ENCODE measurements around the gene TMOD4. TPM values are rescaled to one million over a fixed set of nuclear protein-coding genes. Genes with fewer than 3 reads are reported as not detected.

TMOD4 gene
- total and polyA plus RNA-seq, 2 of the 13 experiments (the other 11 are each of a cell fraction or from before 2014, with no cell fraction given) = 0.66 TPM; not detected in 1

DNA sequence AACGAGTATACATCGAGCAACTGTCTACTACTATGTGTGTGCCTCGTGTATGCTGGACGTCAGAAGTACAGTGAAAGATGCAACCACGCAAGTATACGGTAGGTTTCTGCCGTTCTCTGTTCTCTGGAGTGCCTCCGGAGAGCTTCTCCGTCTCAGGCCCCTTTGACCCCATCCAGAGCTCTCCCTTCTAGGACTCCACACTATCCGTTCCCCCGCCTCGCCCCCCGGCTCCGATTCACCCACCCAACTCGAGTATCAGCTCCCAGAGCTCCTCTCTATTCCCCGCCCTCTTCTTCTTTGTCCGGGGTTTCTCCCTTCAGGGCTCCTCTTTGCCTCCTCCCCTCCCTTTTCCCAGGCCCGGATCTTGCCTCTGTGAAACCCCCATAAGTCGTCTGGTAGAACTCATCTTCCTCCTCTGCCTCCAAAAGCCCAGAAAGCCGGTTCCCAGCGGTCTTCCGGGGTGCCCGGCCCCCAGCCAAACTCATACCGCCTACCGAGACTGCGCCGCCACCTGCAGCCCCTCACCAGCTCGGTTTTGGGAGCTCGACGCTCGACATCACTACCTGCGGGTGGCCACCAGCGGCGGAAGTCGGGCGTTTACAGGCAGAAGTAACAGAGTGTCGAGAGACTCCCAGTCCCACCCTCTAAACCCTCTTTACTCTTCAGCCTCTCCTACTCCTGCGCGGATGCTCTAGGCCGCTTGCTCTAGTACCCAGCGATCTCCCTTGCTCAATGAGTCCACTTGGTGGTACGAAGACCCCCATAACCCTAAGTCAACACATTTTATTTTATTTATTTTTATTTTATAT lies 14.1 kb upstream of the TMOD4 start, which contains the start of gene VPS72 (continued):
- TF ChIP-seq, protein P1, sequence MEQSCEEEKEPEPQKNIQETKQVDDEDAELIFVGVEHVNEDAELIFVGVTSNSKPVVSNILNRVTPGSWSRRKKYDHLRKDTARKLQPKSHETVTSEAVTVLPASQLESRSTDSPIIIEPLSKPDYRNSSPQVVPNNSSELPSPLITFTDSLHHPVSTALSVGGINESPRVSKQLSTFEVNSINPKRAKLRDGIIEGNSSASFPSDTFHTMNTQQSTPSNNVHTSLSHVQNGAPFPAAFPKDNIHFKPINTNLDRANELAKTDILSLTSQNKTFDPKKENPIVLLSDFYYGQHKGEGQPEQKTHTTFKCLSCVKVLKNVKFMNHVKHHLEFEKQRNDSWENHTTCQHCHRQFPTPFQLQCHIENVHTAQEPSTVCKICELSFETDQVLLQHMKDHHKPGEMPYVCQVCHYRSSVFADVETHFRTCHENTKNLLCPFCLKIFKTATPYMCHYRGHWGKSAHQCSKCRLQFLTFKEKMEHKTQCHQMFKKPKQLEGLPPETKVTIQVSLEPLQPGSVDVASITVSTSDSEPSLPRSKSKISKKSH (CRISPR knock-in tag; IDR thresholded peaks at IDR 0.05; ENCODE audit: borderline replicate concordance) = peak; percentile 55; the same call in 1 of the 2 replicates
- peak; percentile 93 for TF ChIP-seq CCAR2 (optimal IDR thresholded peaks at IDR 0.05; ENCODE audit: low read depth, low read length)
- no peak for TF ChIP-seq PAX8 (CRISPR knock-in tag; IDR thresholded peaks at IDR 0.05; ENCODE audit: borderline replicate concordance)
- TF ChIP-seq, protein P2, sequence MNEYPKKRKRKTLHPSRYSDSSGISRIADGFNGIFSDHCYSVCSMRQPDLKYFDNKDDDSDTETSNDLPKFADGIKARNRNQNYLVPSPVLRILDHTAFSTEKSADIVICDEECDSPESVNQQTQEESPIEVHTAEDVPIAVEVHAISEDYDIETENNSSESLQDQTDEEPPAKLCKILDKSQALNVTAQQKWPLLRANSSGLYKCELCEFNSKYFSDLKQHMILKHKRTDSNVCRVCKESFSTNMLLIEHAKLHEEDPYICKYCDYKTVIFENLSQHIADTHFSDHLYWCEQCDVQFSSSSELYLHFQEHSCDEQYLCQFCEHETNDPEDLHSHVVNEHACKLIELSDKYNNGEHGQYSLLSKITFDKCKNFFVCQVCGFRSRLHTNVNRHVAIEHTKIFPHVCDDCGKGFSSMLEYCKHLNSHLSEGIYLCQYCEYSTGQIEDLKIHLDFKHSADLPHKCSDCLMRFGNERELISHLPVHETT (CRISPR knock-in tag; conservative IDR thresholded peaks at IDR 0.05) = peak; percentile 94
- TF ChIP-seq, protein P3, sequence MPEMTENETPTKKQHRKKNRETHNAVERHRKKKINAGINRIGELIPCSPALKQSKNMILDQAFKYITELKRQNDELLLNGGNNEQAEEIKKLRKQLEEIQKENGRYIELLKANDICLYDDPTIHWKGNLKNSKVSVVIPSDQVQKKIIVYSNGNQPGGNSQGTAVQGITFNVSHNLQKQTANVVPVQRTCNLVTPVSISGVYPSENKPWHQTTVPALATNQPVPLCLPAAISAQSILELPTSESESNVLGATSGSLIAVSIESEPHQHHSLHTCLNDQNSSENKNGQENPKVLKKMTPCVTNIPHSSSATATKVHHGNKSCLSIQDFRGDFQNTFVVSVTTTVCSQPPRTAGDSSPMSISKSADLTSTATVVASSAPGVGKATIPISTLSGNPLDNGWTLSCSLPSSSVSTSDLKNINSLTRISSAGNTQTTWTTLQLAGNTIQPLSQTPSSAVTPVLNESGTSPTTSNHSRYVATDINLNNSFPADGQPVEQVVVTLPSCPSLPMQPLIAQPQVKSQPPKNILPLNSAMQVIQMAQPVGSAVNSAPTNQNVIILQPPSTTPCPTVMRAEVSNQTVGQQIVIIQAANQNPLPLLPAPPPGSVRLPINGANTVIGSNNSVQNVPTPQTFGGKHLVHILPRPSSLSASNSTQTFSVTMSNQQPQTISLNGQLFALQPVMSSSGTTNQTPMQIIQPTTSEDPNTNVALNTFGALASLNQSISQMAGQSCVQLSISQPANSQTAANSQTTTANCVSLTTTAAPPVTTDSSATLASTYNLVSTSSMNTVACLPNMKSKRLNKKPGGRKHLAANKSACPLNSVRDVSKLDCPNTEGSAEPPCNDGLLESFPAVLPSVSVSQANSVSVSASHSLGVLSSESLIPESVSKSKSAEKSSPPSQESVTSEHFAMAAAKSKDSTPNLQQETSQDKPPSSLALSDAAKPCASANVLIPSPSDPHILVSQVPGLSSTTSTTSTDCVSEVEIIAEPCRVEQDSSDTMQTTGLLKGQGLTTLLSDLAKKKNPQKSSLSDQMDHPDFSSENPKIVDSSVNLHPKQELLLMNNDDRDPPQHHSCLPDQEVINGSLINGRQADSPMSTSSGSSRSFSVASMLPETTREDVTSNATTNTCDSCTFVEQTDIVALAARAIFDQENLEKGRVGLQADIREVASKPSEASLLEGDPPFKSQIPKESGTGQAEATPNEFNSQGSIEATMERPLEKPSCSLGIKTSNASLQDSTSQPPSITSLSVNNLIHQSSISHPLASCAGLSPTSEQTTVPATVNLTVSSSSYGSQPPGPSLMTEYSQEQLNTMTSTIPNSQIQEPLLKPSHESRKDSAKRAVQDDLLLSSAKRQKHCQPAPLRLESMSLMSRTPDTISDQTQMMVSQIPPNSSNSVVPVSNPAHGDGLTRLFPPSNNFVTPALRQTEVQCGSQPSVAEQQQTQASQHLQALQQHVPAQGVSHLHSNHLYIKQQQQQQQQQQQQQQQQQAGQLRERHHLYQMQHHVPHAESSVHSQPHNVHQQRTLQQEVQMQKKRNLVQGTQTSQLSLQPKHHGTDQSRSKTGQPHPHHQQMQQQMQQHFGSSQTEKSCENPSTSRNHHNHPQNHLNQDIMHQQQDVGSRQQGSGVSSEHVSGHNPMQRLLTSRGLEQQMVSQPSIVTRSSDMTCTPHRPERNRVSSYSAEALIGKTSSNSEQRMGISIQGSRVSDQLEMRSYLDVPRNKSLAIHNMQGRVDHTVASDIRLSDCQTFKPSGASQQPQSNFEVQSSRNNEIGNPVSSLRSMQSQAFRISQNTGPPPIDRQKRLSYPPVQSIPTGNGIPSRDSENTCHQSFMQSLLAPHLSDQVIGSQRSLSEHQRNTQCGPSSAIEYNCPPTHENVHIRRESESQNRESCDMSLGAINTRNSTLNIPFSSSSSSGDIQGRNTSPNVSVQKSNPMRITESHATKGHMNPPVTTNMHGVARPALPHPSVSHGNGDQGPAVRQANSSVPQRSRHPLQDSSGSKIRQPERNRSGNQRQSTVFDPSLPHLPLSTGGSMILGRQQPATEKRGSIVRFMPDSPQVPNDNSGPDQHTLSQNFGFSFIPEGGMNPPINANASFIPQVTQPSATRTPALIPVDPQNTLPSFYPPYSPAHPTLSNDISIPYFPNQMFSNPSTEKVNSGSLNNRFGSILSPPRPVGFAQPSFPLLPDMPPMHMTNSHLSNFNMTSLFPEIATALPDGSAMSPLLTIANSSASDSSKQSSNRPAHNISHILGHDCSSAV (CRISPR knock-in tag; IDR thresholded peaks at IDR 0.05; ENCODE audit: borderline replicate concordance) = no peak
- no peak for TF ChIP-seq FOXP1 (IDR thresholded peaks at IDR 0.05)
- 0 out of 2 replicates have a peak, but pooled peaks have one; percentile 11 for TF ChIP-seq FOXP1 (CRISPR knock-in tag; IDR thresholded peaks at IDR 0.05)
- TF ChIP-seq ZBTB38 (CRISPR knock-in tag; IDR thresholded peaks at IDR 0.05) = peak; percentile 65; the same call in 1 of the 2 replicates
- peak; percentile 43; the same call in 1 of the 2 replicates for TF ChIP-seq ZNF343 (CRISPR knock-in tag; IDR thresholded peaks at IDR 0.05)
- TF ChIP-seq ZNF768 (CRISPR knock-in tag; IDR thresholded peaks at IDR 0.05) = peak; percentile 61; the same call in 1 of the 2 replicates
- TF ChIP-seq GABPA (IDR thresholded peaks at IDR 0.05; ENCODE audit: low read depth, low read length) = peak; percentile 70
- TF ChIP-seq GABPA (CRISPR knock-in tag; IDR thresholded peaks at IDR 0.05; ENCODE audit: low read depth) = peak; percentile 94
- TF ChIP-seq, protein P4, sequence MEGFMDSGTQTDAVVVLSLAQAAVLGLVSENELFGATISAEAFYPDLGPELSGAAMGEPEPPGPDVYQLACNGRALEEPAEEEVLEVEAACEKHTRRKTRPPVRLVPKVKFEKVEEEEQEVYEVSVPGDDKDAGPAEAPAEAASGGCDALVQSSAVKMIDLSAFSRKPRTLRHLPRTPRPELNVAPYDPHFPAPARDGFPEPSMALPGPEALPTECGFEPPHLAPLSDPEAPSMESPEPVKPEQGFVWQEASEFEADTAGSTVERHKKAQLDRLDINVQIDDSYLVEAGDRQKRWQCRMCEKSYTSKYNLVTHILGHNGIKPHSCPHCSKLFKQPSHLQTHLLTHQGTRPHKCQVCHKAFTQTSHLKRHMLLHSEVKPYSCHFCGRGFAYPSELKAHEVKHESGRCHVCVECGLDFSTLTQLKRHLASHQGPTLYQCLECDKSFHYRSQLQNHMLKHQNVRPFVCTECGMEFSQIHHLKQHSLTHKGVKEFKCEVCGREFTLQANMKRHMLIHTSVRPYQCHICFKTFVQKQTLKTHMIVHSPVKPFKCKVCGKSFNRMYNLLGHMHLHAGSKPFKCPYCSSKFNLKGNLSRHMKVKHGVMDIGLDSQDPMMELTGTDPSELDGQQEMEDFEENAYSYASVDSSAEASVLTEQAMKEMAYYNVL (CRISPR knock-in tag; IDR thresholded peaks at IDR 0.05; ENCODE audit: borderline replicate concordance) = peak; percentile 51; the same call in 1 of the 2 replicates
- TF ChIP-seq NR2F6 (IDR thresholded peaks at IDR 0.05) = peak; percentile 23; the same call in 1 of the 2 replicates
- peak; percentile 51; the same call in 1 of the 2 replicates for TF ChIP-seq NR2F6 (CRISPR knock-in tag; IDR thresholded peaks at IDR 0.05)
- no peak for TF ChIP-seq JARID2 (CRISPR knock-in tag; IDR thresholded peaks at IDR 0.05; ENCODE audit: insufficient replicate concordance)
- TF ChIP-seq CBX1 (IDR thresholded peaks at IDR 0.05; ENCODE audit: low read depth) = no peak

Measured in HepG2 (cell line).